Stromal cell of bone marrow (primary cell): ENCODE results near the gene COLGALT1.
"Not testable (repeated sequence)": the region's sequence is repeated elsewhere in the genome, so short reads cannot be mapped to it uniquely, and the experiment has no call there.

Experiments used
- DNase-seq: peaks from one replicate; pipeline ENCODE4 v3.0.0-alpha.2; 2012; ENCODE audit warnings: low read depth

The COLGALT1 gene

GRCh38 chr19:17555480-17555928 is at the start of gene COLGALT1:
Gene COLGALT1, plus strand, starts transcription at chr19:17555649. Its CDS starts 65 bp downstream, at chr19:17555714.
- peak; percentile 94 for DNase-seq

- DNase-seq, result no peak
Measured at GRCh38 chr19:17506745-17507144, 48.7 kb upstream of the COLGALT1 start.

GRCh38 chr19:17508558-17508933 is 46.9 kb upstream of the COLGALT1 start:
- not testable (repeated sequence) for DNase-seq

- DNase-seq, result no peak
Measured at GRCh38 chr19:17510220-17510993, 45.0 kb upstream of the COLGALT1 start.

- DNase-seq, result peak; percentile 52
Measured at GRCh38 chr19:17511724-17512573, 43.5 kb upstream of the COLGALT1 start.

GRCh38 chr19:17512574-17512939 is 42.9 kb upstream of the COLGALT1 start:
- no peak for DNase-seq

GRCh38 chr19:17515408-17516149 is 39.9 kb upstream of the COLGALT1 start:
- no peak for DNase-seq

- no peak for DNase-seq
Measured at GRCh38 chr19:17517898-17518297, 37.6 kb upstream of the COLGALT1 start.

- not testable (repeated sequence) for DNase-seq
Measured at GRCh38 chr19:17518654-17519053, 36.8 kb upstream of the COLGALT1 start.

GRCh38 chr19:17519967-17520366 is 35.5 kb upstream of the COLGALT1 start:
- no peak for DNase-seq

GRCh38 chr19:17520865-17521264 is 34.6 kb upstream of the COLGALT1 start:
- DNase-seq, result no peak

GRCh38 chr19:17522988-17523872 is 32.2 kb upstream of the COLGALT1 start:
- no peak for DNase-seq

GRCh38 chr19:17524651-17525050 is 30.8 kb upstream of the COLGALT1 start:
- DNase-seq, result no peak

- DNase-seq, result no peak
Measured at GRCh38 chr19:17525141-17525540, 30.3 kb upstream of the COLGALT1 start.

- no peak for DNase-seq
Measured at GRCh38 chr19:17526922-17527321, 28.5 kb upstream of the COLGALT1 start.

- no peak for DNase-seq
Measured at GRCh38 chr19:17527326-17527725, 28.1 kb upstream of the COLGALT1 start.

GRCh38 chr19:17528610-17529009 is 26.8 kb upstream of the COLGALT1 start:
- no peak for DNase-seq

GRCh38 chr19:17529239-17530158 is 25.9 kb upstream of the COLGALT1 start:
- DNase-seq, result no peak

GRCh38 chr19:17530586-17530985 is 24.9 kb upstream of the COLGALT1 start:
- no peak for DNase-seq

GRCh38 chr19:17532116-17532515 is 23.3 kb upstream of the COLGALT1 start:
- no peak for DNase-seq
